CD4-positive, alpha-beta T cell treated with Interleukin-10 for 1 hour (primary cell): ENCODE results near the gene ITGAD.
A peak's percentile ranks its signal among the peaks of the same experiment; 100 is the strongest.
"Not testable (repeated sequence)": the region's sequence is repeated elsewhere in the genome, so short reads cannot be mapped to it uniquely, and the experiment has no call there.

ENCODE experiments used
- DNase-seq: peaks from one replicate; pipeline ENCODE4 v3.0.0-alpha.2; 2020

ITGAD gene

GRCh38 chr16:31404353-31405064, 11.4 kb downstream of the ITGAD start:
- DNase-seq, result no peak

GRCh38 chr16:31407406-31407805, 14.3 kb downstream of the ITGAD start:
- DNase-seq, result no peak

GRCh38 chr16:31409433-31409832, 16.3 kb downstream of the ITGAD start:
- DNase-seq, result no peak

GRCh38 chr16:31410082-31410481, 16.9 kb downstream of the ITGAD start:
- DNase-seq, result no peak

GRCh38 chr16:31411024-31411844, 18.1 kb downstream of the ITGAD start:
- DNase-seq, result no peak

GRCh38 chr16:31412750-31413149, 19.6 kb downstream of the ITGAD start:
- no peak for DNase-seq

- DNase-seq, result no peak
Measured at GRCh38 chr16:31413381-31413780, 20.2 kb downstream of the ITGAD start.

GRCh38 chr16:31413943-31414342, 20.8 kb downstream of the ITGAD start:
- DNase-seq, result no peak

- DNase-seq, result peak; percentile 32
Measured at GRCh38 chr16:31414706-31415105, 21.6 kb downstream of the ITGAD start.

- no peak for DNase-seq
Measured at GRCh38 chr16:31416371-31416770, 23.2 kb downstream of the ITGAD start.

- not testable (repeated sequence) for DNase-seq
Measured at GRCh38 chr16:31417036-31417435, 23.9 kb downstream of the ITGAD start.

- no peak for DNase-seq
Measured at GRCh38 chr16:31417916-31418315, 24.8 kb downstream of the ITGAD start.

GRCh38 chr16:31420037-31420436, 26.9 kb downstream of the ITGAD start:
- DNase-seq, result no peak

GRCh38 chr16:31421587-31421986, 28.5 kb downstream of the ITGAD start:
- DNase-seq, result peak; percentile 47

GRCh38 chr16:31423241-31423640, 30.1 kb downstream of the ITGAD start:
- DNase-seq, result no peak

- no peak for DNase-seq
Measured at GRCh38 chr16:31423801-31424200, 30.7 kb downstream of the ITGAD start.

- DNase-seq, result peak; percentile 77
Measured at GRCh38 chr16:31427441-31428278, 34.5 kb downstream of the ITGAD start.

GRCh38 chr16:31428279-31428597, 35.1 kb downstream of the ITGAD start, which contains the start of gene COX6A2:
COX6A2 (minus strand) TSS chr16:31428360; CDS start chr16:31428325, 35 bp downstream.
- no peak for DNase-seq

GRCh38 chr16:31428638-31429247, 35.6 kb downstream of the ITGAD start:
- no peak for DNase-seq

GRCh38 chr16:31429314-31429713, 36.2 kb downstream of the ITGAD start:
- no peak for DNase-seq

GRCh38 chr16:31429796-31430195, 36.7 kb downstream of the ITGAD start:
- no peak for DNase-seq

GRCh38 chr16:31430380-31431052, 37.4 kb downstream of the ITGAD start:
- DNase-seq, result no peak
